Neural cell (in vitro differentiated cells): Measurements from ENCODE around the gene SBNO1.

Experiments used
- EP300 ChIP-seq: fragments of 450-650 bp; conservative IDR thresholded peaks from 2 replicates; pipeline ENCODE4 v1.6.1; 2014; ENCODE audit warnings: antibody characterized with exemption, mild to moderate bottlenecking, moderate library complexity; ENCODE audit not compliant: poor library complexity, severe bottlenecking
- POLR2AphosphoS5 ChIP-seq: IDR thresholded peaks from 2 replicates; pipeline ENCODE4 v1.6.1; 2012
- TF ChIP-seq, protein P1 (sequence below): fragments of 450-650 bp; IDR thresholded peaks from 2 replicates; pipeline ENCODE4 v1.5.1; 2014; ENCODE audit warnings: antibody characterized with exemption, mild to moderate bottlenecking, moderate library complexity; ENCODE audit not compliant: poor library complexity, severe bottlenecking

DNA sequence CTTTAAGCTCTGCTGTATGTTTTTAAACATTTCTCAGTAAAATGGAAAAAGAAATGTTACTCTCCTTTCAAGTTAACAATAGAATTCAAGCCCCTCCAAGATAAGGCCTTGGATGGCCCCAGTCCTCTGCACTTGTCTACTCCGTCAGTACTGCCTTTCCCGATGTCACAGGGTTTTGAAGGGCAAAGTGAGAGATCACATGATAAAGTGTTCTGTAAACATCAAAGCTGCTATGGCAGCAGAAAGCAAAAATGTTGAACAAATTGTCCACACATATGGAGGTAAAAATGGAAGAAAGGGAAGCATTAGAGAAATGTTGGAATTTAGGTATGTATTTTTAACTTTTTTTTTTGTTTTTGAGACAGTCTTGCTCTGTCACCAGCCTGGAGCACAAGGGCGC is 59.5 kb downstream of the SBNO1 start:
- TF ChIP-seq POLR2AphosphoS5 (no peak), EP300 (no peak)
- TF ChIP-seq, protein P1, sequence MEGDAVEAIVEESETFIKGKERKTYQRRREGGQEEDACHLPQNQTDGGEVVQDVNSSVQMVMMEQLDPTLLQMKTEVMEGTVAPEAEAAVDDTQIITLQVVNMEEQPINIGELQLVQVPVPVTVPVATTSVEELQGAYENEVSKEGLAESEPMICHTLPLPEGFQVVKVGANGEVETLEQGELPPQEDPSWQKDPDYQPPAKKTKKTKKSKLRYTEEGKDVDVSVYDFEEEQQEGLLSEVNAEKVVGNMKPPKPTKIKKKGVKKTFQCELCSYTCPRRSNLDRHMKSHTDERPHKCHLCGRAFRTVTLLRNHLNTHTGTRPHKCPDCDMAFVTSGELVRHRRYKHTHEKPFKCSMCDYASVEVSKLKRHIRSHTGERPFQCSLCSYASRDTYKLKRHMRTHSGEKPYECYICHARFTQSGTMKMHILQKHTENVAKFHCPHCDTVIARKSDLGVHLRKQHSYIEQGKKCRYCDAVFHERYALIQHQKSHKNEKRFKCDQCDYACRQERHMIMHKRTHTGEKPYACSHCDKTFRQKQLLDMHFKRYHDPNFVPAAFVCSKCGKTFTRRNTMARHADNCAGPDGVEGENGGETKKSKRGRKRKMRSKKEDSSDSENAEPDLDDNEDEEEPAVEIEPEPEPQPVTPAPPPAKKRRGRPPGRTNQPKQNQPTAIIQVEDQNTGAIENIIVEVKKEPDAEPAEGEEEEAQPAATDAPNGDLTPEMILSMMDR: no peak
